Activated T-helper 1 cell treated with Interleukin-2 at 50 U/mL for 16 hours (primary cell): ENCODE measurements around the gene SLC24A3.
"Not testable (repeated sequence)": the region's sequence is repeated elsewhere in the genome, so short reads cannot be mapped to it uniquely, and the experiment has no call there.

Experiments
- DNase-seq: peaks from one replicate; pipeline ENCODE4 v3.0.0-alpha.2; 2020; ENCODE audit warnings: low read depth

Gene SLC24A3

DNA sequence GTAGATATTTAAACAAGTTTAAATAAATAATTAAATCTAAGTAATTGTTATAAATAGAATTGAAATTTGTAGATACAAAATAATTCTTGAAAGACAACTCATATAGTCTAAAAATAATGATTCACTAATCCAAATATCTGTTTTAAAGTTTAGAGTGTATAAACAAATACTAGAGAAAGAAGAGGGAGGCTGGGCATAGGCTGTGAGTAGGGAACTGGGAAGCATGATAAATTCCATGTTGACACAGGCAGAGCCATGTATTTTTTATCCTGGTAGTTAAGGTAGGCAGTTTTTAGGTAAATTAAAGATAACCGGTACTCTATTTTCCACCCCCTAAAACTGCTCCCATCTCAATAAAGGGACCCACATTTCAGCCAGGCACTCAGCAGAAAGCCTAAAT is 534.0 kb downstream of the SLC24A3 start:
- DNase-seq: no peak

DNA sequence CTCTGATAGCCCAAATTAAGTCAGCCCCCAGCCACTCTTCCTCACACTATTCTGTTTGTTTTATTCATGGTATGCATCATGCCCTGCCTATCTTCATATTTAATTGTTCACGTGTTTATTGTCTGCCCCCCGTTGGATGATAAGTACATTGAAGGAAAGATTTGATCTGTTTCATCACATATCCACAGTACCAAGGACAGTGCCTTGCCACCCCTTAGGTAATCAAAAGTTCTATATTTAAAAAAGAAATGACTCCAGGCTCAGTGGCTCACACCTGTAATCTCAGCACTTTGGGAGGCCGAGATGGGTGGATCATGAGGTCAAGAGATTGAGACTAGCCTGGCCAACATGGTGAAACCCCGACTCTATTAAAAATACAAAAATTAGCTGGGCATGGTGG is 535.5 kb downstream of the SLC24A3 start:
- no peak for DNase-seq

DNA sequence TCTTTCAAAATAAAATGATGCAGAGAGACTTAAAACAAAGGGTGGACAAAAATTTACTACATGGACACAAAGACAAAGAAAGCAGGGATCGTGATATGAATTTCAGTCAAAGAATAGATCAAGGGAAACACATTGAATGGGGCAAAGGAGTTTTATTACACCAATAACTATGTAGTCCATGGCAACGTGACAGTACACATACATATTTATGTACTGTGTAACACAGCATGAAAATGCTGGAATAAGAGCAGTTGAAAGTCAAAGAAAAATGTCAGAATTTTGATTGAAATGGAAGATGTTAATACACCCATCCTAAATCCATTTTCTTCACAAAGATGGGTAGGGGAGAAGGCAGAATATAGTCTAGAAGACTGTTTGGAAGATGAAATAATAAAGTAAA is 536.2 kb downstream of the SLC24A3 start:
- DNase-seq: no peak

DNA sequence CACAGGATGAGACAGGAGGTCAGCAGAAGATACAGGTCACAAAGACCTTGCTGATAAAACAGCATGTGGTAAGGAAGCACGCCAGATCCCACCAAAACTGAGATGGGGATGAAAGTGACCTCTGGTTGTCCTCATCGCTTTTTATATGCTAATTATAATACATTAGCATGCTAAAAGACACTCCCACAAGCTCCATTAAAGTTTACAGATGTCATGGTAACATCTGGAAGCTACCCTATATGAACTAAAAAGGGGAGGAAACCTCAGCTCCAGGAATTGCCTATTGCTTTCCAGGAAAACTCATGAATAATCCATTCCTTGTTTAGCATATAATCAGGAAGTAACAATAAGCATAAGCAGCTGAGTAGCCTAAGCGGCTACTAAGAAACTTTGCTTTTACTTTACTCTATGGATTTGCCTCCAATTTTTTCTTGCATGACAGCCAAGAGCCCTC is 537.2 kb downstream of the SLC24A3 start:
- DNase-seq: no peak

DNA sequence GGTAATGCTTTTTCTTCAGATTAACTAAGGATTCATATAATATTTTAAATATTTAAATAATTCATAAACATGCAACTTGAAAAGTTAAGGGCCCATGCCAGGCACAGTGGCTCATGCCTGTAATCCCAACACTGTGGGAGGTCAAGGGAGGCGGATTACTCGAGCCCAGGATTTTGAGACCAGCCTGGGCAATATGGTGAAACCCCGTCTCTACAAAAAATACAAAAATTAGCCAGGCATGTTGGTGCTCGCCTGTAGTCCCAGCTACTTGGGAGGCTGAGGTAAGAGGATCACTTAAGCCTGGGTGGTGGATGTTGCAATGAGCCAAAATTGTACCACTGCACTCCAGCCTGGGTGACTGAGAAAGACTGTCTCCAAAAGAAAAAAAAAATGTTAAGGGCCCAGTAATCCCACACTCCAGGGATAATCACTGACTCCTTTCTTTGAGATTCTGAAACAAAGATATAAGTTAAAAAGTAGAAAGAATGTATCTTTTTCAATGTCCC is 537.7 kb downstream of the SLC24A3 start:
- DNase-seq: no peak

DNA sequence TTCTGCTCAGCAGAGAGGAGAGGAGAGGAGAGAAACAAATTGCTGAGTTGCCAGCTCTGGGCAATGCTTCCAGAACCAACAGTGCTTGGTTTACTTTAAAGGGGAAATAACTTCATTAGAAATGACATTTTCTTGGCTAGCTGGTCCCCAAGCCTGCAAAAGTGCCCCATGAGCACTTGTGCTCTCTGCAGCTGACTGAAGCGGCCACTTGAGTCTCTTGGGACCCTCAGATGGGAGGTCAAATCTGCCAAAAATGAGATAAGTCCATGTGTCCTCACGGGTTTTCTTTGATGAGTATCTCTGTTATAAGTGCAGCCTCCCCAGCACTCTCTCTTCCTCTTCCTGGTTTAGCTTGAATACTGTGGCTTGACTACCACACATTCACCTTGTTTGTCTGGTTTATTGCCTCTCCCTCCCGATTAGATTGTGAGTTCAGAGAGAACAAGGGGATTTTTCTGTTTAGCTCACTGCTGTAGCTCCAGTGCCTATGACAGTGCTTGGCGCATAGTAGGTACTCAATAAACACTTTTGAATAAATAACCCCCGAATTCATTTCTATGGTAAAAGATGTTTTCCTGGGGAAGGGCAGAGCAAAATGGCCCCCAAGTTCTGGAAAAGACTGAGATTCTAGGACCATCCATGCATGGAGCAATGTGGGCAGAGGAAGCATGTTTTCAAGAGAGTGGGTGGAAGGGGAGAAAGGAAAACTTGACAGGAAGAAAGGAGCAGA is 538.6 kb downstream of the SLC24A3 start:
- no peak for DNase-seq

DNA sequence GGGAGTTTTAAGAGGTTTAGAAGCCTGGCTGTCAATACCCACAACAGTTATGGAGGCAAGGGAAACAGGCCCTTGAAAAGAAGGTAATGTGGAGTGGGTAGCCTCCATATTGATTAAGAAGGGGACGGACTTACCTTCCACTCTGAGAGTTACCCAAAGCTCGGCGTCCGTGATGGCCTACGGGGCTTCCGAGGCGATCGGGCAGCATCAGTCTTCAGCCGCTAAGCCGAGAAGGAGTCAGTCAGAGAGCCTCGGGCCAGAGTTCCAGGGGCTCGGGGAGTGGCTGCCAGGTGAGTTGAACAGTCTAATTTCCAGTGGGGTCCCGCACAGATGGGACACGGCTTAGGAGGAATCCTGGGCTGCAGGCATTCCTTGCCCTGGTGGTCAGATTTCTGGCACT is 541.8 kb downstream of the SLC24A3 start:
- DNase-seq: not testable (repeated sequence)

DNA sequence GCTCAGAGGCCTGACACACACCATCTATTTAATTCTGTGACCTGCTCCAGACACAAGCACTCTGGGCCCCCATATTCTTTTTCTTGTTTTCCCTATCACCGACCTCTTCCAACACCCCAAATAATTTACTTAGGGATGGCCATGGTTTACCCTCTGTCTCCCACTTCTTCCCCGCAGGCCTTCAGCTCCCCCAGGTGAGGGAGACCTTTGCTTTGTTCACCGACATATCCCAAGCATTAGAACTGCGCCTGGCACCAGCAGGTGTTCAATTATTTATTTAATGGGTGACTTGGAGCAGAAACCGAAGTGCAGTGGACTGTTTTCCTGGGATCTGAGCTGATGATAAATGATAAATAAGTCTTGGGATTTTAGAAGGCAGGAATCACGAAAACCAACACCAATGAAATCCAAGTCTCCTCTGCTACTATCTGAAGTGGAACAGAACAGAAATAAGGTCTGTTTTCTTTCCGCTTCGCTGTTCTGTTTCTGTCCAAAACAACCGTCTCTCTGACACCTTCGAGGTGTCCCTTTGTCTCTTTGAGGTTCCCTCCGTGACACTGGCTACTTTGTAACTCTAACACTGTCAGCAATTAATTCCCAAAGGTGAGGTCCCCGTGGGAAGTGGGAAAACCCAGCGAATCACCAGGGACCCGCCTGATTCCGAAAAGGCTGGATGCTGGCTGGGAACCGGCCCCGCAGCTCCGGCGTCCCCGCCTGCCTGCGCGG is 544.5 kb downstream of the SLC24A3 start:
- no peak for DNase-seq

DNA sequence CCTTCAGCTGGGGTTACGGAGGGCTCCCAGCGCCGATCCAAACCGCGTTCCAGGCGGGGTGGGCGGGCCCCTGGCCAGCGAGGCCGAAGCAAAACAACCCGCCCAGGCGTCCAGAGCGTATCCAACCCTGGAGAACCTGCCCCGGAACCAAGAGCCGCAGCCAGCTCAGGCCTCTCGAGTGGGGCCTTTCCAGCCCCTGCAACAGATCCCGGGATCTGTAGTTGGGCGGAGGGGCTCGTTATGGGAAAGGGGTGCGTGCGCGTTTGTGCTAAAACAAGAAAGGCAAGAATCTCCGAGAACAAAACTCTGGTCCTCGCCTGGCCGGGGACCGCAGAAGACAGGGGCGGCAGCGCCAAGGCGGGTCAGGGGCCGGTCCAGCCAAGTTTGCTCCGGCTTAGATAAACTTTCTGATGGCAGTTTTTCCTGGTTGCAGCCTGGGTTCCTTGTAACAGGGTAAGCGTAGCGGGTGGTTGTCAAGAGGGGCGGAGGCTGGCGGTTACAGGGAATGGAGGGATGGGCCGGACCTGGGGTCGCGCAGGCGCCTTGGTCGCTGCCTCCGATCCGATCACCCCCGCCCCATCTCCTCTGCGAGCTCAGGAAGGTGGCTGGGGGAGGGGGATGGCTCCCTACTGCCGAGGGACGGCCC is 545.2 kb downstream of the SLC24A3 start:
- no peak for DNase-seq

DNA sequence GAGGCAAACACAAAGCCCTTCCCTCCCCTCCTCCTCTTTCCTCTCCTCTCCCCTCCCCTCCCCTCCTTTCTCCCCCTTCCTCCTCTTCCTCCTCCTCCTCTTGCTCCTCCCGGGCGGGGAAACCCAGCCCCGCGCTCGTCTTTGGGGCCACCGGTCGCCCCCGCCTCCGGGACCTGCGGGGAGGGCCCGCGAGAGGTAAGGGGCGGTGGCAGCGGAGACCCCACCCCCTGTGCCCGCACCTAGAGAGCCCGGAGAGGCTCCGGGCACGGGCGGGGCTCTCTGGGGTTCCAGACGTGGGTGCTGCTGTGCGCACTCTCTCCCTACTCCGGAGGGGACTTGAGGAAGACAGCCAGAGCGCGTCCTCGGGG is 545.7 kb downstream of the SLC24A3 start, which contains the start of gene RIN2:
Gene RIN2, plus strand, starts transcription at position 126 of the 368 bp plus-strand sequence. CDS start 131,344 bp downstream, outside the sequence.
- no peak for DNase-seq

DNA sequence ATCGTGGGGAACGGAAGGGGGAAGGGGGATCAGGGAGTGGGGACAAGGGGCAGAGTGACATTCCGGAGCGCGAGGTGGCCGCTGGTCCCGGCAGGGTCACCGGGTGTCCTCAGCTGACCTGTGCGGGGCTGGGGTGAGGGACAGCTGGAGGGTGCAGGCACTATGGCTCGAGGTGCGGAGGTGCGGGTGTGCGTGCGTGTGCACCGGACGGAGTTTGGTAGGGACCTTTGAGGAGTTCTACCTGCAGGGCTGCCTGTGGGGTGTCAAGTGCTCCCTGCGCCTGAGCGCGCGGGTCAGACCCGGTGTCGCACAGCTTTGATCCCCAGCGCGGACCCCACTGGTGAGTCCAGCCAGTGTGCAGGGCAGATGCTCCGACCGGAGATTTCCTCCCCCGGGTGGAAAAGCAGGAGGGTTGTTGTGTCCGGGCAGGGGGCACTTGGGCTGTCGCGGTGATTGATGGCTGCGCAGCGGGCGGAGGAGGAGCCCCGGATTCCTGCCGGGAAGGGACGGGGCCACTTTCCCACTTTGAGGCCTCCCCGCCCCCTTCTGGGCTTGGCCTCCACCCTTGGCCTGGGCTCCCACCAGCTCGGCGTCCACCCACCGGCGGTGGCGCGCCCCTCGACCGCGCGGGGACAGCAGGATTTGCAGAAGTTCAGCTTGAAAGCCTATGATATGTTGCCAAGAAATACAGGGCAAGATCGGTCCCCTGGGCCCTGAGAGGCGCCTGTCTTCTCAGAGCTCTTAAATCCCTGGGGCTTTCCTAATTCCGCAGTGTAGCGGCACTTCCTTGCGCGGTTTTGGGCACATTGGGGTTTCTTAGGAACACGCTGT is 546.3 kb downstream of the SLC24A3 start:
- no peak for DNase-seq

DNA sequence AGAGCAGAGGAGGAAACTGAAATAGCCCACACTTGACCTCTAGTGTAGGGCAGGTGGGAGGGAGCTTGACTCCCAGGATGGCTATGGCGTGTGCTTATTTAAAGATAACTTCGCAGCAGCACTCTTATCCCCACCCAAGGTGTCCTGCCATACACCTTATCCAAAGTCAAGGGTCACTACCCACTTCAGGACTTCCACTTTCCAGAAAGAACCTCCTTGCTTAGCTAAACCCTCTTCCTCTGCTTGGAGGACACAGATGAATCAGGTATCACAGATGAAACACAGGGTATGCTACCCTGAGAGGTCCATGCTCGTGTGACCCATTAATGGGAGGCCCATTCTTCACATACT is 547.9 kb downstream of the SLC24A3 start:
- DNase-seq: no peak

DNA sequence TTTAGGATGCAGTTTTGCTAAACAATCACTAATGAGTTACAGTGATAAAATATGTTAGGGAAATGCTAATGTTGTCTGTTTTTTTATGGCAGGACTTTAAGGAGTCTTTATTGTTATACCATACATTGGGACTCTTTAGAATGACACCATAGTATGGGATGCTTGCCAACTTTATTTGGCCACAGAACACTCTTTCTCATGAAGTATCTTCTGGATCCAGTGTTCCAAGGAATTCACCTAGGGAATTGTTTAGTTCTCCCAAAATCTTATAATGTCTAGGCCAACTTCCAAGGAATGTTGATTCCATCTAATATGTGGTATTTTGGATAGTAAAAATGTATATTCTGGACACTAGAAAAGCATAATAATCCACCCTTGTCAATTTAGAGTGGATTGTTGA is 548.9 kb downstream of the SLC24A3 start:
- DNase-seq: no peak

DNA sequence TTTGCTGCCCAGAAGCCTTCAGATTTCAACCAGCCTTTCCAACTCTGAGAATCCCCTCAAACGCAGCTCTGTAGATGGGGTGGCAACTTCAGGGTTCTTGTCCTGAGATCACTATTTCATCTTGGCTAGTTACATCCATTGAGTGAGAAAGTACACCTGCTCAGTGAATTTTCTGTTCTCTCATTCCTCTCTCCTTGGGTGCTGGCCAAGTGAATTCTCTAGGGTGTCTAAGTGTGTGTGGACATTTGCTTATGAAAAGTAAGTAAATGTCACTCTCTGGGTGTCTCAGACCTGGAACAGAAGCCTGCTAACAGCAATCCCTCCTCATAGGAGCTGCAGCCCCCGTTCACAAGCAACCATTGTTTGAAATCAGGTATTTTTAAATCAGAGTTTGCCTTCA is 549.4 kb downstream of the SLC24A3 start:
- no peak for DNase-seq

DNA sequence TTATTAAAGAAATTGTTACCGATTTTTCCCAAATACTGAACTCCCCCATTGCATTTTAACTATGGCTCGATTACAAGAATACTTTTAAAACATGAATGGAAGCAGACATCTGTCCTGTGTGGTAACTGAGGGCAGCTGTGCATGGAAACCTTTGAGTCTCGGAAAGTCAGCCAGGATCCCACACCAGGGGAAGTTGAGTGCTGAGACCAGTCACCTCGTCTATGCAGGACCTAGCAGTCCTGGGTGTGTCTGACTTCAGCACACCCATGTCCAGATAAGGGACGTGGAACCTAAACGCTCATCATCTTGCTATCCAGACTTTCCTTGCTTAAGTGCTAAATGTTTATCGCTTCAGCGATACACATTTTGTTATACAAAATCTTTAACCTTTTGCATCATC is 551.8 kb downstream of the SLC24A3 start:
- no peak for DNase-seq

DNA sequence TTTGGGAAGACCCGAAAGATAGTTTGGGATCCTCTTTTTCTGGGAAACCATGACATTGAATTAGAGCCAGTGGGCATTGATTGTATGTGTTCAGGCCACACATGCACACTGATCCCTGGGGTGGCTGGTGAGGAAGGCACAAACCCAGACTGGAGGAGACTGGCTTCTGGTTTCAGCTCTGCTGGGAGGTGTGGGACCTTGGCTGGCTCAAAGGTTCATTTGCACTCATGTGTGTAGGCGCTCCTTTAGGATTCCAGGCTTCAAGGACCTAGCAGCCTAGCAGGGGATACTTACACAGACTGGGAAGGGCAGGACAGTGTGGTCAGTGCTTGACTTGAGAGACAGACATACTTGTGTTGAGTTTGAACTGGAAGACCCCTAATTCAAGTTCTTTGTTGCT is 552.8 kb downstream of the SLC24A3 start:
- DNase-seq: no peak

DNA sequence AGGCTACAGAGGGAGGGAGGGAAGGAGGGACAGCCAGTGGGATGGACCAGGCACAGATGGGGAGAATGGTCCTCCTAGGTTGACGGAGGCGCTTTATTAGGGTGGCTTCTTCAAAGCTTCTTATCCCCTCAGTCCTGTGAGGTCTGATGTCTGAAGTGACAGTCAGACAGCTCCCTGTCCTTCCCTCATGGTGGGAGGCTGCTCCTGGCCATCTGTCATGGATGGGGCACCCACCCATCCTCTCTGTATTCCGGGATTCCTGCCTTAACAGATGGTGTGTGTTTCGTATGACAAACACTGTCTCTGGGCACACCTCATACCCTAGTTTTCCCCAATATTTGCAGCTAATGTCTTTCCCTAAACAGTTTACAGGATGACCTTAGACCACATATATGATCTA is 553.5 kb downstream of the SLC24A3 start:
- DNase-seq: no peak

DNA sequence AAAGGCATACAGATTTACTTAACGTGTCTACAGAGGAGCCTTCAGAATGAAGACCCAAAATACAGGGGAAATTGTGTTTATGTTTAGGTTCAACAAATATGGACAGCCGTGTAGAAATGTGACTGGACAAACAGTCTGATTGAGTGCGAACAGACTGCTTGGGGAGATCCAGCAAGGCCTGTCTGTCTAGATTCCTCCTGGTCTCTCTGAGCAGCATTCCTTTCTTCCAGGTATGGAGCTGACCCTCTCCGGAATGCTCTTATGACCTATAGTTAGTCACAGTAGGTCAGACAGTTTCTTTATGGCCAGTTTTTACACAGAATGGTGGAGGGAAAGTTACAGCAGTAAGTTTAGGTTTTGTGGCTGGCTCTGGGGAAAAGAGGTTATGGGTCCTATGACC is 554.6 kb downstream of the SLC24A3 start:
- DNase-seq: no peak

DNA sequence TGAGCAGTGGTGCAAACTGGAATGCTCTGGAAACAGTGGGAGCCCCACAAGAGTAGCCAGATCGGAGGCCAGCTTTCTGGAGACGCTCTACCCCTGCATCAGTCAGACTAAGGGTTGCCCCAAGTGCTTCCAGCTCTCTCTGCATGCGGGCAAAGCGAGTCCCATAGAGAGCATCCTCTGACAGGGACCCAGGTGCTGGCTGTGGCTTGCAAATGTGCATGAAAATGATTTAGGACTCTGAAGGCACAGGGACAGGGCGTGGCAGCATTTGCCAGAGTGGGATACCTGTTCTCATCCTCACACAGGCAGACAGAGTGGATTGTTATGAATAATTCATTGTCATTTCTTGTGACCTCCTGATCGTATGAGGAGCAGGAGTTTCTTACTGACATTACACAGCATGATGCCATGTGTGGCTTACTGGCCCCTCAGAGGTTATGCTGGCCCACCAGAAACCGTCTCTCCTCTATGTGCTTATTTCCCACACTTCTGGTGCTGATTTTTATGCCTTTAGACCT is 555.9 kb downstream of the SLC24A3 start:
- no peak for DNase-seq

DNA sequence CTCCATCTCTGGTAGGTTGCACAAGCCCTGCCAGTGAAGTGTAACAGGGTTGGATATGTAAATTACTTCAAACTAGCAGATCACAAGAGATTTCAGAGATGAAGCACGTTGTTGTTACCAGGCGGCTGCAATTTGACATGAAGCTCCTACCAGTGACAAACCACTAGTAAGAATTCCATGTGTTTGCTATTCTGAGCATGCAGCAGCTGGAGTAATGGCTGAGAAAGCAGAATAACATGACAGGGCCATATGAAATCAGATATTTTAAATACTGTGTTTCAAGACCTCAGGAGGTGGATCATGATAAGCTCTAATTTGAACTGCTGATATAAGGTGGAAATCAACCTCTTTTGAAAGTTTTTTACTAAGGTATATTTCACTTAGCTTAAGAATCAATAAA is 557.1 kb downstream of the SLC24A3 start:
- no peak for DNase-seq

DNA sequence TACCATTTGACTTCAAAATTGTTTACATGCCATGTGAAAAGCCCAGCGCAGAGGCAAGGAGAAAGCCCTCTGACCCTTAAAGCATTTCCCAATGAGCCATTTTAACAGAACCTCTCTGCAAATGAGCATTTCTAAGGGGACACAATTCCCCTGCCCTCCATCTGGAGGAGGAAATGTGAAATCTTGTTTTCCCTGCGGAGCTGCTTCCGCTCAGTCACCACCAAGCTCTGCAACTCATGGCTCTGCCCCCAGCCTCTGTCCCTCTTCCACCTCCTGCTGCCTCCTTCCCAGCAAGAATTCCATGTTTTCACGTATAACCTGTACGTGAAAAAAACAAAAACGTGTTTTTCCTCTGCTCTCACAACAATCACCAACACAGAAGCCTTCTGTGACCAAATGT is 557.9 kb downstream of the SLC24A3 start:
- DNase-seq: no peak

DNA sequence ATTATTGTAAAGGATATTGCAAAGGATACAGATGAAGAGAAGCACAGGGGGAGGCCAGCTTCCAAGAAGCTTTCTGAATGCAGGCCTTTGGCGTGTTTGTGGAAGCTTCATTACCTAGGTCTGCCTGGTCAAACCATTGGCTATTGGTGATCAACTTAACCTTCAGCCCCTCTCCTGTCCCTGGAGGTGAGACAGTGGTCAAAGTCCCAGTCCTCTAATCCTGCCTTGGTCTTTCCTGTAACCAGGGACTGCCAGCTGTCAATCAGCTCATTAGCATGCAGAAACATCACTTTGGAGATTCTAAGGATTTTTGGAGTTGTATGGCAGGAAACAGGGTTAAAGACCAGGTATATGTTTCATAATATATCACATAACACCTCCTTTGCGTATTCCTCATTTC is 558.6 kb downstream of the SLC24A3 start:
- DNase-seq: no peak
